RWPE2 (cell line): ENCODE data around the gene NFYC.

Experiments used
- ATAC-seq: fragments of 200-7000 bp; cut with Tn5 transposase; 3 replicates; pipeline ENCODE4 v1.9.1; 2021; ENCODE audit warnings: low read depth
- DNase-seq: peaks from one replicate; pipeline ENCODE4 v3.0.0-alpha.2; 2020; ENCODE audit warnings: low spot score
- H3K27ac ChIP-seq: fragments of 450-650 bp; 2 replicates; pipeline ENCODE4 v1.5.1; 2017; ENCODE audit warnings: mild to moderate bottlenecking; ENCODE audit not compliant: poor library complexity, severe bottlenecking
- H3K27me3 ChIP-seq: fragments of 250-450 bp; sonication (Bioruptor Pico); 2 replicates; pipeline ENCODE4 v1.5.1; 2021; ENCODE audit warnings: mild to moderate bottlenecking, moderate library complexity; ENCODE audit not compliant: insufficient read depth, poor library complexity, severe bottlenecking
- H3K36me3 ChIP-seq: fragments of 250-450 bp; sonication (Bioruptor Pico); 2 replicates; pipeline ENCODE4 v1.5.1; 2020; ENCODE audit warnings: low read depth, mild to moderate bottlenecking, moderate library complexity
- H3K4me1 ChIP-seq: fragments of 250-450 bp; sonication (Bioruptor Pico); 2 replicates; pipeline ENCODE4 v1.5.1; 2021; ENCODE audit warnings: mild to moderate bottlenecking, moderate library complexity; ENCODE audit not compliant: insufficient read depth, poor library complexity, severe bottlenecking
- H3K4me3 ChIP-seq: fragments of 250-450 bp; sonication (Bioruptor Pico); 2 replicates; pipeline ENCODE4 v1.5.1; 2021; ENCODE audit warnings: mild to moderate bottlenecking, moderate library complexity; ENCODE audit not compliant: severe bottlenecking
- H3K9me3 ChIP-seq: fragments of 250-450 bp; sonication (Bioruptor Pico); 2 replicates; pipeline ENCODE4 v1.5.1; 2021; ENCODE audit warnings: mild to moderate bottlenecking, moderate library complexity; ENCODE audit not compliant: severe bottlenecking
- CTCF ChIP-seq: fragments of 450-650 bp; IDR thresholded peaks from one replicate; pipeline ENCODE4 v1.5.1; 2017; ENCODE audit warnings: mild to moderate bottlenecking, moderate library complexity; ENCODE audit not compliant: poor library complexity, severe bottlenecking

Gene NFYC

GRCh38 chr1:40740039-40740996 is 48.8 kb downstream of the NFYC start:
- no peak for DNase-seq
- no peak overlapping the region for H3K4me3 ChIP-seq
- no peak for TF ChIP-seq CTCF
- no peaks in the 10 kb centered on the region for H3K27me3 ChIP-seq
- no peaks in the 10 kb centered on the region for H3K9me3 ChIP-seq
- H3K4me1 ChIP-seq, result peaks cover 9% of the 10 kb centered on the region
- H3K27ac ChIP-seq, result no peak overlapping the region
- H3K36me3 ChIP-seq, result peaks cover 41% of the 10 kb centered on the region
- ATAC-seq, result no peak

- H3K27me3 ChIP-seq, result no peaks in the 10 kb centered on the region
- DNase-seq (no peak), ATAC-seq (no peak)
- H3K4me3 ChIP-seq, result no peak overlapping the region
- H3K27ac ChIP-seq, result no peak overlapping the region
- no peaks in the 10 kb centered on the region for H3K9me3 ChIP-seq
- H3K4me1 ChIP-seq, result peaks cover 2% of the 10 kb centered on the region
- no peak for TF ChIP-seq CTCF
- peaks cover 48% of the 10 kb centered on the region for H3K36me3 ChIP-seq
Observed at GRCh38 chr1:40740997-40741736, 49.7 kb downstream of the NFYC start.

- no peaks in the 10 kb centered on the region for H3K27me3 ChIP-seq
- TF ChIP-seq CTCF, result no peak
- H3K4me3 ChIP-seq, result no peak overlapping the region
- H3K36me3 ChIP-seq, result peaks cover 58% of the 10 kb centered on the region
- no peaks in the 10 kb centered on the region for H3K4me1 ChIP-seq
- DNase-seq (no peak), ATAC-seq (no peak)
- no peaks in the 10 kb centered on the region for H3K9me3 ChIP-seq
- H3K27ac ChIP-seq, result no peak overlapping the region
Observed at GRCh38 chr1:40742363-40743061, 51.0 kb downstream of the NFYC start.

GRCh38 chr1:40743452-40743851 is 51.9 kb downstream of the NFYC start:
- TF ChIP-seq CTCF, result no peak
- ATAC-seq, result no peak

More at GRCh38 chr1:40743452-40743851, 51.9 kb downstream of the NFYC start:
- Histone ChIP-seq H3K27me3 (no peaks in the 10 kb centered on the region), H3K4me3 (no peak overlapping the region), H3K27ac (no peak overlapping the region), H3K36me3 (peaks cover 61% of the 10 kb centered on the region), H3K9me3 (no peaks in the 10 kb centered on the region), H3K4me1 (no peaks in the 10 kb centered on the region)
- DNase-seq, result no peak
